ENCODE measurements around the gene ENTR1. TPM values are rescaled to one million over a fixed set of nuclear protein-coding genes. Genes with fewer than 3 reads are reported as not detected.
A peak's percentile ranks its signal among the peaks of the same experiment; 100 is the strongest.

The ENTR1 gene
- total and polyA plus RNA-seq, 2 of the 13 experiments (the other 11 are each of a cell fraction or from before 2014, with no cell fraction given) = 70.1 to 76.4 TPM

GRCh38 chr9:136363106-136363948 lies 47.1 kb downstream of the ENTR1 start, which contains the start of gene DNLZ (continued):
- peak; percentile 89; the same call in 1 of the 2 replicates for TF ChIP-seq ZNF513 (CRISPR knock-in tag; conservative IDR thresholded peaks at IDR 0.05)
- no peak; the same call in 1 of the 2 replicates for TF ChIP-seq SIX4 (CRISPR knock-in tag; IDR thresholded peaks at IDR 0.05)
- no peak; the same call in 1 of the 2 replicates for TF ChIP-seq ZFP36L1 (CRISPR knock-in tag; IDR thresholded peaks at IDR 0.05)
- TF ChIP-seq ZNF570 (CRISPR knock-in tag; IDR thresholded peaks at IDR 0.05; ENCODE audit: borderline replicate concordance) = no peak
- TF ChIP-seq DR1 (CRISPR knock-in tag; IDR thresholded peaks at IDR 0.05) = no peak; the same call in 1 of the 2 replicates
- TF ChIP-seq ZNF644 (CRISPR knock-in tag; IDR thresholded peaks at IDR 0.05; ENCODE audit: low read depth) = no peak
- TF ChIP-seq, protein P1, sequence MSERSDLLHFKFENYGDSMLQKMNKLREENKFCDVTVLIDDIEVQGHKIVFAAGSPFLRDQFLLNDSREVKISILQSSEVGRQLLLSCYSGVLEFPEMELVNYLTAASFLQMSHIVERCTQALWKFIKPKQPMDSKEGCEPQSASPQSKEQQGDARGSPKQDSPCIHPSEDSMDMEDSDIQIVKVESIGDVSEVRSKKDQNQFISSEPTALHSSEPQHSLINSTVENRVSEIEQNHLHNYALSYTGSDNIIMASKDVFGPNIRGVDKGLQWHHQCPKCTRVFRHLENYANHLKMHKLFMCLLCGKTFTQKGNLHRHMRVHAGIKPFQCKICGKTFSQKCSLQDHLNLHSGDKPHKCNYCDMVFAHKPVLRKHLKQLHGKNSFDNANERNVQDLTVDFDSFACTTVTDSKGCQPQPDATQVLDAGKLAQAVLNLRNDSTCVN (CRISPR knock-in tag; IDR thresholded peaks at IDR 0.05; ENCODE audit: borderline replicate concordance) = peak; percentile 21; the same call in 1 of the 2 replicates
- 0 out of 2 replicates have a peak, but pooled peaks have one; percentile 22 for TF ChIP-seq KMT2B (CRISPR knock-in tag; IDR thresholded peaks at IDR 0.05)
- peak; percentile 94 for TF ChIP-seq ZNF343 (CRISPR knock-in tag; IDR thresholded peaks at IDR 0.05)
- no peak for TF ChIP-seq NFE2 (CRISPR knock-in tag; IDR thresholded peaks at IDR 0.05)
- TF ChIP-seq ZBTB14 (CRISPR knock-in tag; IDR thresholded peaks at IDR 0.05) = peak; percentile 94
- TF ChIP-seq, protein P2, sequence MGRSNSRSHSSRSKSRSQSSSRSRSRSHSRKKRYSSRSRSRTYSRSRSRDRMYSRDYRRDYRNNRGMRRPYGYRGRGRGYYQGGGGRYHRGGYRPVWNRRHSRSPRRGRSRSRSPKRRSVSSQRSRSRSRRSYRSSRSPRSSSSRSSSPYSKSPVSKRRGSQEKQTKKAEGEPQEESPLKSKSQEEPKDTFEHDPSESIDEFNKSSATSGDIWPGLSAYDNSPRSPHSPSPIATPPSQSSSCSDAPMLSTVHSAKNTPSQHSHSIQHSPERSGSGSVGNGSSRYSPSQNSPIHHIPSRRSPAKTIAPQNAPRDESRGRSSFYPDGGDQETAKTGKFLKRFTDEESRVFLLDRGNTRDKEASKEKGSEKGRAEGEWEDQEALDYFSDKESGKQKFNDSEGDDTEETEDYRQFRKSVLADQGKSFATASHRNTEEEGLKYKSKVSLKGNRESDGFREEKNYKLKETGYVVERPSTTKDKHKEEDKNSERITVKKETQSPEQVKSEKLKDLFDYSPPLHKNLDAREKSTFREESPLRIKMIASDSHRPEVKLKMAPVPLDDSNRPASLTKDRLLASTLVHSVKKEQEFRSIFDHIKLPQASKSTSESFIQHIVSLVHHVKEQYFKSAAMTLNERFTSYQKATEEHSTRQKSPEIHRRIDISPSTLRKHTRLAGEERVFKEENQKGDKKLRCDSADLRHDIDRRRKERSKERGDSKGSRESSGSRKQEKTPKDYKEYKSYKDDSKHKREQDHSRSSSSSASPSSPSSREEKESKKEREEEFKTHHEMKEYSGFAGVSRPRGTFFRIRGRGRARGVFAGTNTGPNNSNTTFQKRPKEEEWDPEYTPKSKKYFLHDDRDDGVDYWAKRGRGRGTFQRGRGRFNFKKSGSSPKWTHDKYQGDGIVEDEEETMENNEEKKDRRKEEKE (IDR thresholded peaks at IDR 0.05) = no peak
- TF ChIP-seq, protein P3, sequence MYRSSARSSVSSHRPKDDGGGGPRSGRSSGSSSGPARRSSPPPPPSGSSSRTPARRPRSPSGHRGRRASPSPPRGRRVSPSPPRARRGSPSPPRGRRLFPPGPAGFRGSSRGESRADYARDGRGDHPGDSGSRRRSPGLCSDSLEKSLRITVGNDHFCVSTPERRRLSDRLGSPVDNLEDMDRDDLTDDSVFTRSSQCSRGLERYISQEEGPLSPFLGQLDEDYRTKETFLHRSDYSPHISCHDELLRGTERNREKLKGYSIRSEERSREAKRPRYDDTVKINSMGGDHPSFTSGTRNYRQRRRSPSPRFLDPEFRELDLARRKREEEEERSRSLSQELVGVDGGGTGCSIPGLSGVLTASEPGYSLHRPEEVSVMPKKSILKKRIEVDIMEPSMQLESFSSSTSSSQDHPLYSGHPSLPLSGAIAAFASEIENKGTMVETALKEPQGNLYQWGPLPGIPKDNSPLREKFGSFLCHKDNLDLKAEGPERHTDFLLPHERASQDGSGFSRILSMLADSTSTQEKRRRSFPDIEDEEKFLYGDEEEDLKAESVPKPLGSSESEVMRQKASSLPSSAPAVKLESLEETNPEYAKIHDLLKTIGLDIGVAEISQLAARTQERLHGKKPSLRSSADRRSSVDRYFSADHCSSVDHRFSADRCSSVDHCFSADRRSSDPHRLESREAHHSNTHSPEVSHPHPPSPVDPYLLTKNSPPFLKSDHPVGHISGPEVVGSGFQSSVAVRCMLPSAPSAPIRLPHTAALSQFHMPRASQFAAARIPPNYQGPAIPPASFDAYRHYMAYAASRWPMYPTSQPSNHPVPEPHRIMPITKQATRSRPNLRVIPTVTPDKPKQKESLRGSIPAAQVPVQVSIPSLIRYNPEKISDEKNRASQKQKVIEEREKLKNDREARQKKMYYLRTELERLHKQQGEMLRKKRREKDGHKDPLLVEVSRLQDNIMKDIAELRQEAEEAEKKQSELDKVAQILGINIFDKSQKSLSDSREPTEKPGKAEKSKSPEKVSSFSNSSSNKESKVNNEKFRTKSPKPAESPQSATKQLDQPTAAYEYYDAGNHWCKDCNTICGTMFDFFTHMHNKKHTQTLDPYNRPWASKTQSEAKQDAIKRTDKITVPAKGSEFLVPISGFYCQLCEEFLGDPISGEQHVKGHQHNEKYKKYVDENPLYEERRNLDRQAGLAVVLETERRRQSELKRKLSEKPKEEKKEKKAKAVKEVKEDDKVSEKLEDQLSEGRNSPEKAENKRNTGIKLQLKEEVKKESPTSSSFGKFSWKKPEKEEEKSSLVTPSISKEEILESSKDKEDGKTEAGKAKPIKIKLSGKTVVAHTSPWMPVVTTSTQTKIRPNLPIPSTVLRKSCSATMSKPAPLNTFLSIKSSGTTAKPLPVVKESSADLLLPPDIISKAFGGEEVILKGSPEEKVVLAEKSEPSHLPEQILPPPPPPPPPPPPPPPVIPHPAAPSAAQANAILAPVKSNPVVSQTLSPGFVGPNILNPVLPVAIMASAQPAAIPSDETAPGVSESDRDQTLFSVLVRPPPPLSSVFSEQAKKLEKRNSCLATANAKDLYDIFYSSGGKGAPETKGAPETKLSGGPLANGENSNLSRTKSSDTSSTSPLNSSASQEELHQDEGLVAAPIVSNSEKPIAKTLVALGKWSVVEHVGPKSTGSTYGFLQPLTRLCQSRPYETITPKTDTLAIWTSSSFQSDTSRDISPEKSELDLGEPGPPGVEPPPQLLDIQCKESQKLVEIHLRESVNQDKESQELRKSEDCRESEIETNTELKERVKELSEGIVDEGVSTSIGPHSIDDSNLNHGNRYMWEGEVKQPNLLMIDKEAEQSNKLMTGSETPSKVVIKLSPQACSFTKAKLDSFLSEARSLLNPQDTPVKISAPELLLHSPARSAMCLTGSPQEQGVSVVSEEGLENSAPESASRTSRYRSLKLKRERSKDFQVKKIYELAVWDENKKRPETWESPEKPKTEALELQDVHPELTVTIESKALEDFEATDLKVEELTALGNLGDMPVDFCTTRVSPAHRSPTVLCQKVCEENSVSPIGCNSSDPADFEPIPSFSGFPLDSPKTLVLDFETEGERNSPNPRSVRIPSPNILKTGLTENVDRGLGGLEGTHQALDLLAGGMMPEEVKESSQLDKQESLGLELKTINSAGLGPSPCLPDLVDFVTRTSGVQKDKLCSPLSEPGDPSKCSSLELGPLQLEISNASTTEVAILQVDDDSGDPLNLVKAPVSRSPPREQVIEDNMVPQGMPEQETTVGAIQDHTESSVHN (CRISPR knock-in tag; IDR thresholded peaks at IDR 0.05) = peak; percentile 96

Measured in HepG2 (cell line).